ENCODE data around the gene TTC4. TPM values are rescaled to one million over a fixed set of nuclear protein-coding genes. Genes with fewer than 3 reads are reported as not detected.

The TTC4 gene
- total RNA-seq, 1 donor from 2014 or later, result 38.2 TPM

DNA sequence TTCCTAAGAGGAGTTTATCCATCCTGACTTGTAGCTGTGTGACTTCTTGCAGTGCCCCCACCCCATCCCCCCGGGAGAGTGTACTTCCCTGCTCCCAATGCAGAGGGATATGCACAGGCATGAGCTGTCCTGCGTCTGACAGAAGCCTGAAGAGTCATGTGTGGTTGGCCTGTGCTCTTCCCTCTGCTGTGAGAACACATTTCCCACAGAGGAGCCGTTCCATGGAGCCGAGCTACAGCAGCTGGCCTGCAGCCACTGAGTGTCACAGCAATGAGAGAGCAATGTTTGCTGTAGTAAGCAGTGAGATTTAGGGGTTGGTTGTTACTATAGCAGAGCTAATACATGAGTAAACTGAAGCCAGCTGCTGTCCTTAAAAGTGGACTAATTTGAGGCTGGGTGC, 26.6 kb downstream of the TTC4 start:
- no peaks in the 10 kb centered on the region for H3K9me3 Mint-ChIP-seq
- no peak overlapping the region for H3K27ac Mint-ChIP-seq
- H3K4me3 Mint-ChIP-seq (ENCODE audit: low read depth), result no peak overlapping the region
- H3K27me3 Mint-ChIP-seq (ENCODE audit: low read depth), result no peaks in the 10 kb centered on the region
- intact Hi-C loops (cut with micrococcal nuclease), result no loop called here
- DNase-seq (ENCODE audit: low spot score), result no peak
- H3K36me3 Mint-ChIP-seq (ENCODE audit: low read depth), result peaks cover 43% of the 10 kb centered on the region
- H3K4me1 Mint-ChIP-seq (ENCODE audit: low read depth), result no peaks in the 10 kb centered on the region

DNA sequence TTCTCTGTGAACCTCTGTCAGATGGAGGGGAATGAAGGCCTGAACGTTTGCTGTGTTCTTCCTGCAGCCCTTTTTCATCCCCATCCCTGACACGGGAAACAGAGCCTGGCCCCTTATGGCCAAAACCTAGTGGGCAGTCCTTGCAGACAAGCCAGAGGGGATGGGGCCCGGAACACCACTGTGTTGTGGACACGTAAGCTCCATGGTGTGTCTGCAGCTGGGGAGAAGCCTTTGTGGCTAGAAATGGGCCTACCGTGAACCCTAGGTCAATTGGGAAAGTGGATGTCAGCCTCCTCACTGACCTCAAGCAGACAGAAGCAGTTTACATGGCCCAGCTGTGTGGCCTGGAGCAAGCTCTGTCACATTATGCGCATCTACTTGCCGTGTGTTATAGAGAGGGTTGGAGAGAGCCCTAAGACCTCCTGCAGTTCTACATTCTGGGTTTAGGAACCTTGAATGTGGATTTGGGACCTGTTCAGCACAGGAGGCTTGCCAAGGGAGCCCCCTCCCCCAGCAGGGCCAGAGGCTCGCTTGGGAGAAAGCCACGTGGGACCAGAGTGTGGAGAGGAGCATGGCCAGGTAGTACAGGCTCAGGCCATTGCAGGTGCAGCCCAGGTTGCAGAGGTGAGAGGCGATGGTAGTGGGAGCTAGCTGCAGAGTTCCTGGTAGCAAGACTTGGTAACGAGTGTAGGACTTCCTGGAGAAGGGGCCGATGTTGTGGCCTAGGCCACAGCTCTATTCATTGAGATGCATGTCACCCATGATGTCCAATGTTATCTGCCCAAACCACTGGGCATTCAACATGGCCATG, 28.0 kb downstream of the TTC4 start:
- no peaks in the 10 kb centered on the region for H3K9me3 Mint-ChIP-seq
- no peaks in the 10 kb centered on the region for H3K4me1 Mint-ChIP-seq (ENCODE audit: low read depth)
- intact Hi-C loops (cut with micrococcal nuclease), result no loop called here
- peaks cover 32% of the 10 kb centered on the region for H3K36me3 Mint-ChIP-seq (ENCODE audit: low read depth)
- H3K27ac Mint-ChIP-seq, result no peak overlapping the region
- no peaks in the 10 kb centered on the region for H3K27me3 Mint-ChIP-seq (ENCODE audit: low read depth)
- H3K4me3 Mint-ChIP-seq (ENCODE audit: low read depth), result no peak overlapping the region
- DNase-seq (ENCODE audit: low spot score), result no peak

DNA sequence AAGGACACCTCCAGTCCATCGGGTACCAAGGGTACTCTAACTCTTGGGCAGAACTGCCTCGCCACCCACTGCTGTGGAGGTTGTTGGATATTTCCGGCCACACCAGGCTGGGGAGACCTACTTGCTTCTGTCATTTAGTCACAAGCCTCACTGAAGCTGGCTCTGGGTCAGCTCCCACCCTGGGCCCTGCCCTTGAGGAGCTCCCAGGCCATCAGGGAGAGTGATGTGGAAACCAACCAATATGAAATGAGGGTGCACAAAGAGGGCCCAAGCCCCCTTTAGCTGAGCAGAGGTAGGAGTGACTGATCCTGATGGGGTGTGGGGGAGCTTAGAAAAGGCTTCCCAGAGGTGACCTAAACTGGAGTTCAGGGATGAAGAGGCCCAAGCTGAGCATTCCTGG, 29.0 kb downstream of the TTC4 start:
- no peak overlapping the region for H3K27ac Mint-ChIP-seq
- no peaks in the 10 kb centered on the region for H3K27me3 Mint-ChIP-seq (ENCODE audit: low read depth)
- H3K4me3 Mint-ChIP-seq (ENCODE audit: low read depth), result no peak overlapping the region
- intact Hi-C loops (cut with micrococcal nuclease), result no loop called here
- DNase-seq (ENCODE audit: low spot score), result no peak
- H3K4me1 Mint-ChIP-seq (ENCODE audit: low read depth), result no peaks in the 10 kb centered on the region
- H3K36me3 Mint-ChIP-seq (ENCODE audit: low read depth), result peaks cover 25% of the 10 kb centered on the region
- H3K9me3 Mint-ChIP-seq, result no peaks in the 10 kb centered on the region

DNA sequence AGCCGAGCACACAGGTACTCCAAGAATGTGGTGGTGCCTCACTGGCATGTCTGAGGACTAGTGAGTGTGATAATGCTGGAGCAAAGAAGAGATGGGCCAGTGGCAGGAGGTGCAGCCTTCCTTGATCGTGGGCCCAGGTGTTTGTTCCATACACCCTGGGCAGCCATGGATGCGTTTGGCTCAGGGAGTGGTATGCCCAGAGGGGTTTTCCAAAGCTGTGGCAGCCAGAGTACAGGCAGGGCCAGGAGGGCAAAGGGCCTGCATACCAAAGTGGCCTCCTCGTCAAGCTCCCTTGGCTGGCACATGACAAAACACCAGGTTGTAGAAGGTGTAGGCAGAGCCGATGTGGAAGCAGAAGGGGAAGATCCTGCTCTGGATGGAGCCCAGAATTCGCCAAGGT, 29.6 kb downstream of the TTC4 start:
- Mint-ChIP-seq H3K27me3 (ENCODE audit: low read depth) (no peaks in the 10 kb centered on the region), H3K9me3 (no peaks in the 10 kb centered on the region)

DNA sequence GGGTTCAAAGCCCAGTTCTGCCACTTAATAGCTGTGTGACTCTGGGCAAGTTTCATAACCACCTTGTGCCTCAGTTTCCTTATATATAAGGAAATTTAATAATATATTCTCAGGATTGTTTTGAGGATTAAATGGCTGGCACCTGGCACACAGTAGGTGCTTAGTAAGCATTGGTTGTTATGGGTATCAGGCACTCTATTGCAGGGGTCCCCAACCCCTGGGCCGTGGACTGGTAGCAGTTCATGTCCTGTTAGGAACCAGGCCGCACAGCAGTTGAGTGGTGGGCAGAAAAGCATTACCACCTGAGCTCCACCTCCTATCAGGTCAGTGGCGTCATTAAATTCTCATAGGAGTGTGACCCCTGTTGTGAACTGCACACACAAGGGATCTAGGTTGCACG, 30.2 kb downstream of the TTC4 start:
- no peak overlapping the region for H3K4me3 Mint-ChIP-seq (ENCODE audit: low read depth)
- intact Hi-C loops (cut with micrococcal nuclease), result no loop called here
- H3K36me3 Mint-ChIP-seq (ENCODE audit: low read depth), result peaks cover 15% of the 10 kb centered on the region
- no peaks in the 10 kb centered on the region for H3K27me3 Mint-ChIP-seq (ENCODE audit: low read depth)
- DNase-seq (ENCODE audit: low spot score), result no peak
- no peaks in the 10 kb centered on the region for H3K4me1 Mint-ChIP-seq (ENCODE audit: low read depth)
- no peaks in the 10 kb centered on the region for H3K9me3 Mint-ChIP-seq
- no peak overlapping the region for H3K27ac Mint-ChIP-seq

More for the DNA sequence above, 29.6 kb downstream of the TTC4 start:
- H3K27ac Mint-ChIP-seq, result no peak overlapping the region
- peaks cover 21% of the 10 kb centered on the region for H3K36me3 Mint-ChIP-seq (ENCODE audit: low read depth)
- no peak for DNase-seq (ENCODE audit: low spot score)
- intact Hi-C loops (cut with micrococcal nuclease), result no loop called here
- no peak overlapping the region for H3K4me3 Mint-ChIP-seq (ENCODE audit: low read depth)
- no peaks in the 10 kb centered on the region for H3K4me1 Mint-ChIP-seq (ENCODE audit: low read depth)

DNA sequence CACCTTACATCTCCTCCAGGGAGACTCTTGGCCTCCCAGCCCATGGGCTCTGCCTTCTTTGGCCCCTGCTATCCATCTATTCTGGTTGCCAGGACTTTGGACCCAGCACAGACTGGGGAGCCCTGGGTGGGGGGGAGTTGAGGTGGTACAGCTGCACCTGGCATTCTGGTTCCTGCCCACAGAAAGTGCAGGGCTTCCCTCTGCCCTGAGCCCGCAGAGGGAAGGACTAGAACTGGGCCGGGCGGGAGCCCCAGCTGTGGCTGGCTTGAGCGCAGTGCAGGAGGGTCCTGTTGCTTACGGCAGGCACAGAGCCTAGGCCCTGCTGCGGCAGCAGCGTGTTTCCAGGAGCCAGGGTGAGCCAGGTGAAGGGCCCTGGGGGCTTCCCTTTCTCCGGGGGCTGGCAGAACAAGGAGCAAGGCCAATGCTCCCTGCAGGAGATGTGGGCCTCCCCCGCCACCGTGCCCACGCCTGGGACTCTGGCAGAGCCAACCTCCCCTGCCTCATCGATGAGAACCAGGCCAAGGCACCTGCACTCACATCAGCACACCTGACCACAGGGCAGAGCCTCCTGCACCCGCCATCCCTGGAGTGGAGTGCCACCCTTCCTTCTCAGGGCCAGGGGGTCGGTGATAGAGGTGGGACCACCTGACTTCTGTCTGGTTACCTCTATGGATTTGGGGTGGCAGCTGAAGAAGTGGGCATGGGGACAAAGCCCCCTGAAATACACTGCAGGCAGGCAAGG, 32.6 kb downstream of the TTC4 start:
- Mint-ChIP-seq H3K36me3 (ENCODE audit: low read depth) (no peaks in the 10 kb centered on the region), H3K27ac (no peak overlapping the region), H3K4me1 (ENCODE audit: low read depth) (no peaks in the 10 kb centered on the region), H3K9me3 (no peaks in the 10 kb centered on the region), H3K27me3 (ENCODE audit: low read depth) (no peaks in the 10 kb centered on the region), H3K4me3 (ENCODE audit: low read depth) (no peak overlapping the region)
- intact Hi-C loops (cut with micrococcal nuclease), result no loop called here
- DNase-seq (ENCODE audit: low spot score), result no peak

DNA sequence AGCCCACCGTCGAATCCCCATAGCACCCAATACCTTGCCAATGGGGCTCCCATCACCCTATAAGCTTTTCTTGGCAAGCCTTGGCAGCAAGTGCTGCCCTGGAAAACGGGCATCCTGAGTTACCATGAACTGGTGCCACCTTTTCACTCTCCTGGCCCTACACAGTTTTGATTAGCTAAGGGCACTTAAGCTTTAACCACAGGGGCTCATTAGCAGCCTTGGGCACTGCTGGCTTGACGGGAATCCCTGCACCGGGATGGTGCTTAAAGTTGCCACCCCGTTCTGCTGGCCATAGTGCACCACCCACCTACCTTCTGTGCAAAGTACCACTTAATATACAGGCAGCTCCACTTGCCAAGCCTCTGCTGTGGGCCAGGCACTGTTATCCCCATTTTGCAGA, 34.9 kb downstream of the TTC4 start:
- Mint-ChIP-seq H3K4me3 (ENCODE audit: low read depth) (no peak overlapping the region), H3K27ac (no peak overlapping the region), H3K9me3 (no peaks in the 10 kb centered on the region), H3K4me1 (ENCODE audit: low read depth) (no peaks in the 10 kb centered on the region), H3K27me3 (ENCODE audit: low read depth) (no peaks in the 10 kb centered on the region), H3K36me3 (ENCODE audit: low read depth) (no peaks in the 10 kb centered on the region)
- DNase-seq (ENCODE audit: low spot score), result no peak
- intact Hi-C loops (cut with micrococcal nuclease), result no loop called here

DNA sequence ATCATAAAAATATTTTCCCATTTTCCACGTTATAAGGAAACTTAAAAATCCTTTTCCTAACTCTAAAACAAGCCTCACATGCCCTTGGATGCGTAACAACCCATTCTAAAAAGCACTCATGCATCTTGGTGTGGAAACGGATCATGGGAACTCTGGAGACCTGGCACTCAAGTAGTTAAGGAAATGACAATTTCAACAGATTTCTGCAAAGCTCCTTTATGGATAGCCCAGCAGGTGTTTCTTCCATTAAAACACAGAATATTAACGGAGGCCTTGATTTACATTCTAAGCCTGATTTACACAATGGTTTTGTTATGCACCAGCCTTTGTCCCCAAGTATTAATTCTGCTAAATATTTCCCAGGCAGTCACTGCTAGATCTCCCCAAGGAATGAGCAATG, 35.8 kb downstream of the TTC4 start:
- H3K4me1 Mint-ChIP-seq (ENCODE audit: low read depth), result no peaks in the 10 kb centered on the region
- intact Hi-C loops (cut with micrococcal nuclease), result no loop called here
- H3K4me3 Mint-ChIP-seq (ENCODE audit: low read depth), result no peak overlapping the region
- H3K9me3 Mint-ChIP-seq, result no peaks in the 10 kb centered on the region
- H3K36me3 Mint-ChIP-seq (ENCODE audit: low read depth), result no peaks in the 10 kb centered on the region
- H3K27me3 Mint-ChIP-seq (ENCODE audit: low read depth), result no peaks in the 10 kb centered on the region
- no peak for DNase-seq (ENCODE audit: low spot score)
- H3K27ac Mint-ChIP-seq, result no peak overlapping the region

DNA sequence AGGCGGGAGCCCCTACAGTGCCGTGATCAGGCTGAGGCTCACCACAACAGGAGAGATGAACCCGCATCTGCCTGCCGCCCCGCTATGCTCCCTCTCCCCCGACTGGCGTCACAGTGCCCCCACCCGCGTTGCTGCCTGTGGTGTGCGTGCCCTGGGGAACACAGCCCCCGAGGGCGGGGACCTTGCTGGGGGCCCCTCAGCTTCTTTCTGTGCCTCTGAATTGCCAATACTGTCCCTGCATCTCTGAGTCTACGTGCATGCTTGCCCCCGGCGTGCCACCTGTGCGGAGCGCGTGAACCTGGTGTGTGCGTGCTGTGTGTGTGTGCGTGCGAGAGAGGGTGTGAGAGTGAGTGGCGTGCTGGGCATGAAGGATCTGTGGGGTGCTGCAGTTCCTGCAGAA, 38.4 kb downstream of the TTC4 start:
- Mint-ChIP-seq H3K4me1 (ENCODE audit: low read depth) (no peaks in the 10 kb centered on the region), H3K4me3 (ENCODE audit: low read depth) (no peak overlapping the region), H3K36me3 (ENCODE audit: low read depth) (peaks cover 3% of the 10 kb centered on the region), H3K27me3 (ENCODE audit: low read depth) (no peaks in the 10 kb centered on the region), H3K27ac (no peak overlapping the region), H3K9me3 (no peaks in the 10 kb centered on the region)
- intact Hi-C loops (cut with micrococcal nuclease), result no loop called here
- DNase-seq (ENCODE audit: low spot score), result no peak

DNA sequence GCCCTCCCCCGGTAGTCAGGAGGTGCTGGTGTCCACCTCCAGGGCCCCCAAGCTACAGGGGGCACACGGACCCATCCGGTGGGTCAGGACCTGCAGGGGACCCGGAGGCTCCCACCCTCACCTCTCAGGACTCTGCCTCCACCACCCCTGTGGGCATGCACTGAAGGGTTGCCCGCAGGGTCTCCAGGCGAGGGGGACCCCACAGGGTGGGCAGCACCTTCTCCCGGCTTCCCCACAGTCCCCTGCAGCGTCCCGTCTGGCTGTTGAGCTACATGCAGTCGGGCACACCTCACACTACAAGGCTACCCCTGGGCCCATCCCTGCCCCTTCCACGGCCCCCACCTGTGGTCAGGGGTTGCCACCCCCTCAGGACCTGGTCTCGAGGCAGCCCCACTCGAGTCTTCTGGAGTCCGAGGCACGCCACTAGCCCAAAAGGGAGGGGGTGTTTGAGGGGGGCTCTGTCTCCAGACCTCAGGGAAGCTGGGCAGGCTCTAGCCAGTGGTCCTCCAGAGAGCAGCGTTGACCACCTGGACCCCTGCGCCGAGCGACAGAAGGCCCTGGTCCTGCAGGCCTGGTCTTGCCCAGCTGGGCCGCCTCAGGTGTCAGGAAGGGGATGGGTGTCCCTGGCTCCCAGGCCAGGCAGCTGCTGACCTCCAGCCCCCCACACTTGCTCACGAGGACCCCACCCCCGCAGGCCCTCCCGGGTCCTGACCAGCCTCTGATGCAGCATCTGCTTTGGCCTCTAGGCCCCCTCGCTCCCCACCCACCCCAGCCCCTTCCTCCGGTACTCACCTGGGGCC, 39.0 kb downstream of the TTC4 start:
- no peak for DNase-seq (ENCODE audit: low spot score)
- H3K27ac Mint-ChIP-seq, result no peak overlapping the region
- H3K4me3 Mint-ChIP-seq (ENCODE audit: low read depth), result no peak overlapping the region
- intact Hi-C loops (cut with micrococcal nuclease), result no loop called here
- no peaks in the 10 kb centered on the region for H3K4me1 Mint-ChIP-seq (ENCODE audit: low read depth)
- H3K9me3 Mint-ChIP-seq, result no peaks in the 10 kb centered on the region
- H3K36me3 Mint-ChIP-seq (ENCODE audit: low read depth), result peaks cover 3% of the 10 kb centered on the region
- no peaks in the 10 kb centered on the region for H3K27me3 Mint-ChIP-seq (ENCODE audit: low read depth)

DNA sequence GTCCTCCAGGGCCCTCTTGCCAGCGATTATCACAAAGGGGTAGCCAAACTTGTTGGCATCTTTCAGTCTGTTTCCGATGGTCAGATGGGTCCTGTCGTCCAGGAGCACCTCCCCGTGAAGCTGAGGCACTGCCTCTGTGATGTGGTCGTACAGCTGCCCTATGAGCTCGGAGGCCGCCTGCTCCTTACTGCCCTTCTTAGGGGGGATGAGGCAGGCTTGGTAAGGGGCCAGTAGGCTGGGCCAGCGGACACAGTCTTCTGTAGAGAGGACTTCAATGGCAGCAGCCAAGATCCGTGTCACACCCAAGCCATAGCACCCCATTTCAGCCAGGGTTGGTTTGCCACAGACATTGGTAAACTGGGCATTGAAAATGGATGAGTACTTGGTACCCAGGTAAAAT, 42.2 kb downstream of the TTC4 start:
- DNase-seq (ENCODE audit: low spot score), result no peak
- no peaks in the 10 kb centered on the region for H3K27me3 Mint-ChIP-seq (ENCODE audit: low read depth)
- intact Hi-C loops (cut with micrococcal nuclease), result no loop called here
- H3K36me3 Mint-ChIP-seq (ENCODE audit: low read depth), result peaks cover 3% of the 10 kb centered on the region
- H3K9me3 Mint-ChIP-seq, result no peaks in the 10 kb centered on the region
- no peak overlapping the region for H3K4me3 Mint-ChIP-seq (ENCODE audit: low read depth)
- H3K4me1 Mint-ChIP-seq (ENCODE audit: low read depth), result peaks cover under 1% of the 10 kb centered on the region
- no peak overlapping the region for H3K27ac Mint-ChIP-seq

DNA sequence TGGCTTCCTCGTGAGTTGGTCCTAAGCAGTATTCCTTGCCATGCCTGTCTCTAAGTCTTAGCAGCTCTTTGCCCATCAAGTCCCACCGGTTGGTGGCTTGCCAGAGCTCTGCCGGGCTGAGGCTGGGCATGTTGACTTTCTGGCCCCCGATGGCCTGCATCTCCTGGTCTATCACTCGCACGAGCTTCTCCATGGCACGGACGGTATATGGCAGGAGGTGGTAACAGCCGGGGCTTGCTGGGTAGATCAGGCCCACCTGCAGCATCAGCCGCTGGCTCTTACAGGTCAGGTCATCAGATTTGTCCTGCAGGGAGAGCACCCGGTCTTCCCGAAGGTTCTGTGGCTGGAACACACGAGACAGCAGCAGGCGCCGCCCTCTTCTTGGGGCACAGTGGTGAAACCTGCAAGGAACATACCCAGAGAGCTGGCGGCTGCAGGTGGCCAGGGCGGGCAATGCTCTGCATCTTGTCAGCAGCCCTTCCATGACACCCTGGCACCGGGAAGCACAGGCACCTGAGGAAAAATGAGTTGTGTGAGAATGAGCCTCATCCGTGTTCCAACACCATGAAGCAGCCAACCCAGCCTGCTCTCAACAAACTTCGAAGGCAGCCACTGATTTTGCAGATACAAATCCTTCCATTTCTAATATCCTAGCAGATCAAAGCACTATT, 43.2 kb downstream of the TTC4 start:
- Mint-ChIP-seq H3K4me3 (ENCODE audit: low read depth) (no peak overlapping the region), H3K36me3 (ENCODE audit: low read depth) (peaks cover 3% of the 10 kb centered on the region), H3K27me3 (ENCODE audit: low read depth) (no peaks in the 10 kb centered on the region), H3K4me1 (ENCODE audit: low read depth) (peaks cover 7% of the 10 kb centered on the region), H3K9me3 (no peaks in the 10 kb centered on the region), H3K27ac (no peak overlapping the region)
- intact Hi-C loops (cut with micrococcal nuclease), result no loop called here
- no peak for DNase-seq (ENCODE audit: low spot score)

All from activated T-helper 2 cell treated with anti-CD3 and anti-CD28 coated beads, Interferon-gamma antibody, Interleukin-2, Interleukin-4, amounts not matched to agents 10 μg/mL and 5 μg/mL and 100 μg/mL, durations not matched to agents 14 hours and 24 hours and 36 hours (primary cell).